Stimulated activated CD4-positive, alpha-beta T cell treated with anti-CD3 and anti-CD28 coated beads, Interleukin-12 subunit alpha, Interleukin-12 subunit beta, amount 100 ng/mL, for 24 hours (primary cell): Measurements from ENCODE around the gene MYO1B.

Source experiments
- DNase-seq, 2 experiments: peaks; one replicate each; pipeline ENCODE4 v3.0.0-alpha.2; 2020; ENCODE audit warnings: low read depth in 2 of 2

MYO1B gene

GRCh38 chr2:191262436-191262835 lies 17.2 kb downstream of the MYO1B start:
- DNase-seq = no peak

- no peak for DNase-seq
Observed at GRCh38 chr2:191263050-191263449, 17.8 kb downstream of the MYO1B start.

GRCh38 chr2:191264647-191265081 lies 19.5 kb downstream of the MYO1B start:
- no peak for DNase-seq

GRCh38 chr2:191265311-191266170 lies 20.3 kb downstream of the MYO1B start:
- DNase-seq = no peak

- no peak for DNase-seq
Observed at GRCh38 chr2:191266201-191266600, 21.0 kb downstream of the MYO1B start.

- DNase-seq = no peak
Observed at GRCh38 chr2:191268596-191268995, 23.4 kb downstream of the MYO1B start.

GRCh38 chr2:191270306-191271161 lies 25.3 kb downstream of the MYO1B start:
- no peak for DNase-seq

GRCh38 chr2:191272064-191272463 lies 26.9 kb downstream of the MYO1B start:
- DNase-seq = no peak

GRCh38 chr2:191274413-191274815 lies 29.2 kb downstream of the MYO1B start:
- no peak for DNase-seq

GRCh38 chr2:191276792-191277465 lies 31.7 kb downstream of the MYO1B start:
- no peak for DNase-seq

GRCh38 chr2:191280290-191280689 lies 35.1 kb downstream of the MYO1B start:
- no peak for DNase-seq

GRCh38 chr2:191280834-191281756 lies 35.9 kb downstream of the MYO1B start:
- no peak for DNase-seq

GRCh38 chr2:191285252-191285651 lies 40.0 kb downstream of the MYO1B start:
- DNase-seq = no peak

GRCh38 chr2:191287820-191288219 lies 42.6 kb downstream of the MYO1B start:
- no peak for DNase-seq

GRCh38 chr2:191289049-191289448 lies 43.8 kb downstream of the MYO1B start:
- DNase-seq = no peak

- no peak for DNase-seq
Observed at GRCh38 chr2:191291471-191291870, 46.3 kb downstream of the MYO1B start.

- no peak for DNase-seq
Observed at GRCh38 chr2:191292869-191293268, 47.7 kb downstream of the MYO1B start.

- no peak for DNase-seq
Observed at GRCh38 chr2:191295088-191295487, 49.9 kb downstream of the MYO1B start.

- no peak for DNase-seq
Observed at GRCh38 chr2:191296083-191297006, 51.1 kb downstream of the MYO1B start.

- DNase-seq = no peak
Observed at GRCh38 chr2:191297033-191297432, 51.8 kb downstream of the MYO1B start.
